Cardiac ventricle fibroblast (primary cell): ENCODE results near the gene MBD6. TPM values are rescaled to one million over a fixed set of nuclear protein-coding genes. Genes with fewer than 3 reads are reported as not detected.

Experiments
- total RNA-seq: library from RNA; depleted of rRNA; stranded (reverse); fragments of >200 nt; gene quantifications from 2 replicates; pipeline ENCODE4 v1.2.3, GENCODE V29; 2015

The MBD6 gene, protein sequence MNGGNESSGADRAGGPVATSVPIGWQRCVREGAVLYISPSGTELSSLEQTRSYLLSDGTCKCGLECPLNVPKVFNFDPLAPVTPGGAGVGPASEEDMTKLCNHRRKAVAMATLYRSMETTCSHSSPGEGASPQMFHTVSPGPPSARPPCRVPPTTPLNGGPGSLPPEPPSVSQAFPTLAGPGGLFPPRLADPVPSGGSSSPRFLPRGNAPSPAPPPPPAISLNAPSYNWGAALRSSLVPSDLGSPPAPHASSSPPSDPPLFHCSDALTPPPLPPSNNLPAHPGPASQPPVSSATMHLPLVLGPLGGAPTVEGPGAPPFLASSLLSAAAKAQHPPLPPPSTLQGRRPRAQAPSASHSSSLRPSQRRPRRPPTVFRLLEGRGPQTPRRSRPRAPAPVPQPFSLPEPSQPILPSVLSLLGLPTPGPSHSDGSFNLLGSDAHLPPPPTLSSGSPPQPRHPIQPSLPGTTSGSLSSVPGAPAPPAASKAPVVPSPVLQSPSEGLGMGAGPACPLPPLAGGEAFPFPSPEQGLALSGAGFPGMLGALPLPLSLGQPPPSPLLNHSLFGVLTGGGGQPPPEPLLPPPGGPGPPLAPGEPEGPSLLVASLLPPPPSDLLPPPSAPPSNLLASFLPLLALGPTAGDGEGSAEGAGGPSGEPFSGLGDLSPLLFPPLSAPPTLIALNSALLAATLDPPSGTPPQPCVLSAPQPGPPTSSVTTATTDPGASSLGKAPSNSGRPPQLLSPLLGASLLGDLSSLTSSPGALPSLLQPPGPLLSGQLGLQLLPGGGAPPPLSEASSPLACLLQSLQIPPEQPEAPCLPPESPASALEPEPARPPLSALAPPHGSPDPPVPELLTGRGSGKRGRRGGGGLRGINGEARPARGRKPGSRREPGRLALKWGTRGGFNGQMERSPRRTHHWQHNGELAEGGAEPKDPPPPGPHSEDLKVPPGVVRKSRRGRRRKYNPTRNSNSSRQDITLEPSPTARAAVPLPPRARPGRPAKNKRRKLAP
- 9.9 and 10.6 TPM in 2 replicates for total RNA-seq

DNA sequence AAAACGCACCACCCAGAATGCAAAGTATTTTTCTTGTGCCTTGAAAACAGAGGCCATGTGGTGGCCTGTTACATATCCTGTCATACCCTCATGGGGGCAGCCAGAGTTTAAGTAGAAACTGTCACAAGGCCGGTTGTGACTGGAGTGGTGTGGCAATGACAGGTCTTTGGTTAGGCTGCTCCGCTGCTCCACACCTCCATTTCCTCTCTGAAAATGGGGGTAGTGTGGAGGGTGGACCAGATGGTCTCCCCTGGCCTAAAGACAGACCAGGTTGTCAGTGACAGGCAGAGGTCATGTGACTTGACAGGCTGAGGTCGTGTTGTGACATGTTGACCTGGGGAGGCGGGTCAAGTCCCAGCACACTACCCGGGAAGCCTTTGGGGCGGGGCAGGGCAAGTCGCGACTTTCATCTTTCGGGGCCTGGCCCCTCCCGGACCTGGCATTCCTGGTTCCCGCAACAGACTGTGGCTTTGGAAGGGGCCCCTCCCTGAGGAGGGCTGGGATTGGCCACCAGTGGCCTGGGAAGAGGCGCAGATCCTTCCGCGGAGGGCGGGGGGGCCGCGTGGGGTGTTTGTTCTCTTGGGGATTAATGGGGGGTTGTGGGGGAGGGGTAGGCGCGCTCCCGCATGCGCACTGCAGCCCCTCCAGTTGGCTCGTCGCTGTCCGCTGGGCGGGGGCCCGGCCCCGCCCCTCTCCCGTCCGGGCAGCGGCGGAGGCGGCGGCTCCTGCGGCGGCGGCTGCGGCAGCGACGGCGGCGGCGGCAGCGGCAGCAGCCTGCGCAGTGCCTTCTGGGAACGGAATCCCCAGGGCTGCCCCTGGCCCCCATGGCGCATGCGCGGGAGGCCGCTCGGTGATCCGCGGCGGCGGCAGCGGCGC is at the start of gene MBD6:
Gene MBD6, plus strand, starts transcription at position 814 of the 876 bp plus-strand sequence. CDS start 1,480 bp downstream, outside the sequence.

GRCh38 chr12:57479376-57480115 is 43.1 kb upstream of the MBD6 start, which contains the start of gene ARHGAP9:
ARHGAP9 (minus strand) TSS chr12:57479866; CDS start chr12:57479406, 460 bp downstream.

DNA sequence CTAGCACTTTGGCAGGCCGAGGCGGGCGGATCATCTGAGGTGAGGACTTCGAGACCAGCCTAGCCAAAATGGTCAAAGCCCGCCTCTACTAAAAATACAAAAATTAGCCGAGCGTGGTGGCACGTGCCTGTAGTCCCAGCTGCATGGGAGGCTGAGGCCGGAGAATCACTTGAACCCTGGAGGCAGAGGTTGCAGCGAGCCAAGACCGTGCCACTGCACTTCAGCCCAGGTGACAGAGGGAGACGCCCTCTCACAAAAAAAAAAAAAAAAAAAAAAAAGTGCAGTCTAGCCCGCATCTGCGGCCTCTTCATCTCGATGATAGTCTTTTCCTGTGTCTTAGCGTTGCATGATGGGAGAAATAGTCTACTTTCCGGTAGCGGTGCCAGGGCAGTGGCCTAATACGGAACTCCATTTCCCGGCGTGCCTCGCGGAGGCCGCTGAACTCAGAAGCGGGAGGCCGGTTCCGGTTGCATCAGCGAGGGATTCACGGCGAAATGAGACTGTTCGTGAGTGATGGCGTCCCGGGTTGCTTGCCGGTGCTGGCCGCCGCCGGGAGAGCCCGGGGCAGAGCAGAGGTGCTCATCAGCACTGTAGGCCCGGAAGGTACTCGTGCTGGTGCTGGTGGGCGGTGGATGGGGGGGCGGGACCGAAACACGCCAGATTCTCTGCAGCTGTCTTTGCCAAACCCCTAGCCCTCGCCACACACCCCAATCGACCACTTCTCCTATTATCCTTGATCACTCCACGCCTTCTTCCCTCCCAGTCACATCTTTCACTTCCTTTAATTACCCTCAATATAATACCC is 34.8 kb upstream of the MBD6 start, which contains the start of gene MARS1:
Gene MARS1, plus strand, starts transcription at position 472 of the 805 bp plus-strand sequence. Its CDS starts 23 bp downstream, at position 495.

DNA sequence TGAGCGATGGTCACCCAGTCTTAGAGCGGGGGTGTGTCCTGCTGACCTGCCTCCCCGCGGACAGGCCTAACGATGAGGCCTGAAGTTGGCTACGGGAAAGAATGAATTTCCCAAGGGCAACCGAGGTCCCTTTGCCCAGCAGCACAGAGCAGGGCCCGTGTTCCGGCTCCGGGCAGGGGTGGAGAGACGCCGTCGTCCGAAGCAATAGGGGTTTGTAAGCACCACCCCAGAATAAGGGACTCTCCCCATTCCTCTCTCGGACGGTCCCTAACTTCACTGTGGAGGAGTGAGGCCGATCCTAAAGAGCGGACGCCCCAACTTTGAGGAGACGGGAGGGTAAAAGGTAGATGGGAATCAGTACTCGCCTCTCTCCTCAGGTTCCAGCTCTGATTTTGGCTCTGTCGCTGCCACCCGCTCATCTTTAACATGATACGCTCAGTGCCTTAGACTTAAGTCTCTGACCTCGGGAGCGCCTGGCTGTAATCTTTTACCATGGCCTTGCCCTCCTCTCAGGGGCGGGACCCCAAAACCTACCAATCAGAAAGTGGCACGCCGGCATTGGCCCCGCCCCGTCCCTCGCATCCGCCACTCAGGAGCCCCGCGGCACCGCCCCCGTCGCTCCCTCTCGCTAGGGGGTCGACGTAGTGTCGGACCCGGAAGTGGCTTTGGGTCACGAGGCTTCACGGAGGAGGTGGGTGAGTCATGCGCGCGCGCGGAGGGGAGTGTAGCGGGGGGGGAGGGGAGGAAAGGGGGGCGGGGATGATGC is 2.4 kb upstream of the MBD6 start, which contains the start of gene DDIT3:
Gene DDIT3, minus strand, starts transcription at position 462 of the 766 bp plus-strand sequence. CDS start 3,108 bp downstream, outside the sequence.

DNA sequence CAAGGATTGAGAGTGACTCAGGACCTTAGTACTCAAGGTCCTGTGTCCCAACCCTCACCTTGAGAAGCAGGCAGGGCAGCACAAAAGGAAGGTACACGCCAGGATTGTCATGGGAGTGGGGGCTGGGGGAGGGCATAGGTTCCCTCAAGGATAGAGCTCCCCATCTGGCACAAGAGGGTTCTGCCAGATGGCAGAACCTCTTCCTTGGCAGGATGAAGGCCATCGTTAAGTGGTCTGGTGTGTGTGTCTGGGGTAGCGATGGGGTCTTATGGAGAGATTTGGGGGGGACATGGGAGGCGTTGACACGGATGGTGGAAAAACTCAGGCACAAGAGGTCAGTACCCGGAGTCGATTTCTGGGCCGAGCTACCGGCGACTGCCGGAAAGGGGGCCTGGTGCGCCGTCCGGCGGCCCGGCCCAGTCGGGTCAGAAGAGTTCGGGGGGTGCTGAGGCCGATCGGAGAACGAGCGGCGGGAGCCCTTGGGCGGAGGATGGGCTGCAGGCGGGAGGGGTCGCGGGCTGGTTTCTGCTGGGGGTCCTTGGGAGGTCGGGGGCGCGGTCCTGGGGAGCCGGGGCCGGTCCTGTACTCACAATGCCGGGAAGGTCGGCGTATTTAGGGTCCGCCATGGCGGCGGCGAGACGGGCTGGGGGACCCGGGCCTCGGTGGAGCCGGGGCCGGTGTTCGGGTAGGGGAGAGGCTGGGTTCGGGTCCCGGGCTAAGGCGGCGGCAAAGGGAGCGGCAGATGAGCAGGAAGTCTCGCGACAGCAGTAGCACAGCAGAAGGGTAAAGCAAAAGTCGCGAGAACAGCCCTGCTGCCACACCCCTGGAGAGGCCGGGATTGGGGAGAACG is 24.0 kb downstream of the MBD6 start, which contains the start of gene DCTN2:
Gene DCTN2, minus strand, starts transcription at position 755 of the 850 bp plus-strand sequence. Its CDS starts 129 bp downstream, at position 626.

GRCh38 chr12:57549909-57550640 is 27.5 kb downstream of the MBD6 start, which contains the start of gene KIF5A:
KIF5A (plus strand) TSS chr12:57550044; CDS start chr12:57550272, 228 bp downstream.

Other genes starting within 250 kb of the MBD6 start
- gene R3HDM2, start 91.8 kb upstream of the MBD6 start, total RNA-seq: 27.8 and 30.4 TPM in 2 replicates
- not detected in 2 replicates for gene INHBC, start 88.0 kb upstream of the MBD6 start, total RNA-seq
- not detected in 2 replicates for gene INHBE, start 67.5 kb upstream of the MBD6 start, total RNA-seq
- gene GLI1, start 63.0 kb upstream of the MBD6 start, total RNA-seq: 0.05 TPM in 1 of 2 replicates, not detected in the other
- not detected in 2 replicates for gene ARHGAP9, start 43.0 kb upstream of the MBD6 start, total RNA-seq
- 38.9 and 58.2 TPM in 2 replicates for gene MARS1, start 34.8 kb upstream of the MBD6 start, total RNA-seq
- gene DDIT3, start 2.3 kb upstream of the MBD6 start, total RNA-seq: 14.0 and 19.4 TPM in 2 replicates
- gene DCTN2, start 24.4 kb downstream of the MBD6 start, total RNA-seq: 155 and 187 TPM in 2 replicates
- gene KIF5A, start 27.2 kb downstream of the MBD6 start, total RNA-seq: not detected in 2 replicates
- 10.4 and 10.9 TPM in 2 replicates for gene PIP4K2C, start 68.4 kb downstream of the MBD6 start, total RNA-seq
- 6.0 and 10.2 TPM in 2 replicates for gene DTX3, start 82.0 kb downstream of the MBD6 start, total RNA-seq
- 4.8 and 9.6 TPM in 2 replicates for gene ARHGEF25, start 88.6 kb downstream of the MBD6 start, total RNA-seq
- gene B4GALNT1, start 110.4 kb downstream of the MBD6 start, total RNA-seq: 0.25 and 0.29 TPM in 2 replicates
- 248 and 369 TPM in 2 replicates for gene OS9, start 171.3 kb downstream of the MBD6 start, total RNA-seq
- 0.10 TPM in 1 of 2 replicates, not detected in the other for gene AGAP2, start 215.9 kb downstream of the MBD6 start, total RNA-seq
- gene TSPAN31, start 222.2 kb downstream of the MBD6 start, total RNA-seq: 48.9 and 82.9 TPM in 2 replicates
- 107 and 144 TPM in 2 replicates for gene CDK4, start 229.5 kb downstream of the MBD6 start, total RNA-seq
- gene MARCHF9, start 232.3 kb downstream of the MBD6 start, total RNA-seq: 1.1 and 1.9 TPM in 2 replicates
- gene CYP27B1, start 244.3 kb downstream of the MBD6 start, total RNA-seq: 0.37 and 1.3 TPM in 2 replicates
- gene METTL1, start 249.3 kb downstream of the MBD6 start, total RNA-seq: 10.1 and 13.0 TPM in 2 replicates
- gene EEF1AKMT3, start 249.8 kb downstream of the MBD6 start, total RNA-seq: 9.0 and 11.2 TPM in 2 replicates